T-helper 17 cell (primary cell): ENCODE measurements around the gene SYNDIG1. TPM values are rescaled to one million over a fixed set of nuclear protein-coding genes. Genes with fewer than 3 reads are reported as not detected.

Source experiments
- ATAC-seq: fragments of 150-1000 bp; cut with Tn5 transposase; 2 replicates; pipeline ENCODE4 v1.10.0; 2021; ENCODE audit warnings: mild to moderate bottlenecking, moderate library complexity
- DNase-seq, 3 donors: peaks; one replicate each; pipeline versions ENCODE4 v3.0.0 to v3.0.0-alpha.2; 2020 to 2021
- H3K9me3 ChIP-seq: one replicate; pipeline ENCODE4 v1.7.0; 2013; ENCODE audit warnings: low read length, mild to moderate bottlenecking; ENCODE audit not compliant: control insufficient read depth, poor library complexity, severe bottlenecking
- H3K27ac Mint-ChIP-seq: one replicate; pipeline ENCODE4 v1.8.0; 2022; ENCODE audit warnings: mild to moderate bottlenecking, moderate library complexity, mixed read lengths
- H3K27me3 Mint-ChIP-seq: one replicate; pipeline ENCODE4 v1.8.0; 2022; ENCODE audit warnings: mixed read lengths
- H3K36me3 Mint-ChIP-seq: one replicate; pipeline ENCODE4 v1.8.0; 2022; ENCODE audit warnings: low read depth, mixed read lengths
- H3K4me1 Mint-ChIP-seq: one replicate; pipeline ENCODE4 v1.8.0; 2022; ENCODE audit warnings: mild to moderate bottlenecking, mixed read lengths
- H3K4me3 Mint-ChIP-seq: one replicate; pipeline ENCODE4 v1.8.0; 2022; ENCODE audit warnings: mild to moderate bottlenecking, moderate library complexity, mixed read lengths
- total RNA-seq, 4 donors: library from RNA in 2 of 4; stranded (reverse) in 2 of 4; gene quantifications; one replicate each; pipeline ENCODE4 v1.2.3 and lab custom pipeline; 2022 to 2026

SYNDIG1 gene
- total RNA-seq, 2 donors from 2014 or later: not detected

GRCh38 chr20:24439737-24440387, 29.6 kb upstream of the SYNDIG1 start:
- H3K27ac Mint-ChIP-seq: no peak overlapping the region
- no peaks in the 10 kb centered on the region for H3K4me1 Mint-ChIP-seq
- ATAC-seq (no peak), DNase-seq (no peak)
- no peak overlapping the region for H3K4me3 Mint-ChIP-seq
- peaks cover 36% of the 10 kb centered on the region for H3K27me3 Mint-ChIP-seq
- no peaks in the 10 kb centered on the region for H3K9me3 ChIP-seq
- no peaks in the 10 kb centered on the region for H3K36me3 Mint-ChIP-seq

- no peak overlapping the region for H3K4me3 Mint-ChIP-seq
- H3K27me3 Mint-ChIP-seq: peaks cover 37% of the 10 kb centered on the region
Measured at GRCh38 chr20:24441661-24442060, 27.8 kb upstream of the SYNDIG1 start.

GRCh38 chr20:24442909-24443308, 26.5 kb upstream of the SYNDIG1 start:
- Mint-ChIP-seq H3K4me1 (peaks cover 1% of the 10 kb centered on the region), H3K27ac (no peak overlapping the region), H3K27me3 (peaks cover 40% of the 10 kb centered on the region), H3K36me3 (no peaks in the 10 kb centered on the region), H3K4me3 (no peak overlapping the region)
- ATAC-seq (no peak), DNase-seq (no peak)
- no peaks in the 10 kb centered on the region for H3K9me3 ChIP-seq

More at GRCh38 chr20:24441661-24442060, 27.8 kb upstream of the SYNDIG1 start:
- DNase-seq: no peak
- Mint-ChIP-seq H3K27ac (no peak overlapping the region), H3K4me1 (no peaks in the 10 kb centered on the region), H3K36me3 (no peaks in the 10 kb centered on the region)
- no peak for ATAC-seq
- no peaks in the 10 kb centered on the region for H3K9me3 ChIP-seq

- Mint-ChIP-seq H3K36me3 (no peaks in the 10 kb centered on the region), H3K27me3 (peaks cover 38% of the 10 kb centered on the region), H3K4me1 (peaks cover 3% of the 10 kb centered on the region), H3K27ac (no peak overlapping the region), H3K4me3 (no peak overlapping the region)
- no peak for DNase-seq
- no peaks in the 10 kb centered on the region for H3K9me3 ChIP-seq
- no peak for ATAC-seq
Measured at GRCh38 chr20:24443436-24443835, 26.0 kb upstream of the SYNDIG1 start.

GRCh38 chr20:24444526-24445190, 24.8 kb upstream of the SYNDIG1 start:
- no peak for ATAC-seq
- peaks cover 3% of the 10 kb centered on the region for H3K4me1 Mint-ChIP-seq
- H3K4me3 Mint-ChIP-seq: no peak overlapping the region
- no peaks in the 10 kb centered on the region for H3K36me3 Mint-ChIP-seq
- H3K9me3 ChIP-seq: no peaks in the 10 kb centered on the region
- no peak overlapping the region for H3K27ac Mint-ChIP-seq
- no peak for DNase-seq
- H3K27me3 Mint-ChIP-seq: peaks cover 38% of the 10 kb centered on the region

- no peaks in the 10 kb centered on the region for H3K9me3 ChIP-seq
- Mint-ChIP-seq H3K4me1 (peaks cover 3% of the 10 kb centered on the region), H3K27ac (no peak overlapping the region), H3K36me3 (no peaks in the 10 kb centered on the region), H3K27me3 (peaks cover 38% of the 10 kb centered on the region), H3K4me3 (no peak overlapping the region)
- no peak for ATAC-seq
- no peak for DNase-seq
Measured at GRCh38 chr20:24445510-24446170, 23.8 kb upstream of the SYNDIG1 start.

GRCh38 chr20:24446811-24447210, 22.6 kb upstream of the SYNDIG1 start:
- Mint-ChIP-seq H3K27ac (no peak overlapping the region), H3K4me3 (no peak overlapping the region), H3K4me1 (peaks cover 3% of the 10 kb centered on the region), H3K27me3 (peaks cover 32% of the 10 kb centered on the region), H3K36me3 (no peaks in the 10 kb centered on the region)
- no peaks in the 10 kb centered on the region for H3K9me3 ChIP-seq
- DNase-seq (no peak), ATAC-seq (no peak)

GRCh38 chr20:24448170-24448569, 21.3 kb upstream of the SYNDIG1 start:
- no peaks in the 10 kb centered on the region for H3K36me3 Mint-ChIP-seq
- H3K27me3 Mint-ChIP-seq: peaks cover 38% of the 10 kb centered on the region
- no peaks in the 10 kb centered on the region for H3K9me3 ChIP-seq
- H3K4me1 Mint-ChIP-seq: peaks cover 3% of the 10 kb centered on the region
- no peak for DNase-seq
- no peak for ATAC-seq
- H3K4me3 Mint-ChIP-seq: no peak overlapping the region
- H3K27ac Mint-ChIP-seq: no peak overlapping the region

- DNase-seq: no peak
- H3K36me3 Mint-ChIP-seq: no peaks in the 10 kb centered on the region
- H3K4me1 Mint-ChIP-seq: peaks cover 3% of the 10 kb centered on the region
- no peak overlapping the region for H3K4me3 Mint-ChIP-seq
- no peak for ATAC-seq
- H3K27me3 Mint-ChIP-seq: peaks cover 42% of the 10 kb centered on the region
- H3K9me3 ChIP-seq: no peaks in the 10 kb centered on the region
- no peak overlapping the region for H3K27ac Mint-ChIP-seq
Measured at GRCh38 chr20:24449026-24449720, 20.3 kb upstream of the SYNDIG1 start.

- Mint-ChIP-seq H3K4me3 (no peak overlapping the region), H3K27me3 (peaks cover 41% of the 10 kb centered on the region), H3K36me3 (no peaks in the 10 kb centered on the region), H3K27ac (no peak overlapping the region), H3K4me1 (peaks cover 3% of the 10 kb centered on the region)
- no peak for DNase-seq
- ATAC-seq: no peak
- no peaks in the 10 kb centered on the region for H3K9me3 ChIP-seq
Measured at GRCh38 chr20:24450177-24450576, 19.3 kb upstream of the SYNDIG1 start.

GRCh38 chr20:24450624-24451376, 18.6 kb upstream of the SYNDIG1 start:
- no peaks in the 10 kb centered on the region for H3K9me3 ChIP-seq
- Mint-ChIP-seq H3K27me3 (peaks cover 43% of the 10 kb centered on the region), H3K4me3 (no peak overlapping the region), H3K36me3 (no peaks in the 10 kb centered on the region), H3K4me1 (peaks cover 3% of the 10 kb centered on the region), H3K27ac (no peak overlapping the region)
- ATAC-seq (no peak), DNase-seq (no peak)

GRCh38 chr20:24451428-24451827, 18.0 kb upstream of the SYNDIG1 start:
- Mint-ChIP-seq H3K27ac (no peak overlapping the region), H3K4me1 (peaks cover 3% of the 10 kb centered on the region), H3K4me3 (no peak overlapping the region), H3K27me3 (peaks cover 49% of the 10 kb centered on the region), H3K36me3 (no peaks in the 10 kb centered on the region)
- no peak for ATAC-seq
- H3K9me3 ChIP-seq: no peaks in the 10 kb centered on the region
- DNase-seq: no peak

- no peak overlapping the region for H3K4me3 Mint-ChIP-seq
- no peak for ATAC-seq
- H3K27me3 Mint-ChIP-seq: peaks cover 51% of the 10 kb centered on the region
- DNase-seq: no peak
- no peak overlapping the region for H3K27ac Mint-ChIP-seq
- H3K36me3 Mint-ChIP-seq: no peaks in the 10 kb centered on the region
- no peaks in the 10 kb centered on the region for H3K9me3 ChIP-seq
- peaks cover 3% of the 10 kb centered on the region for H3K4me1 Mint-ChIP-seq
Measured at GRCh38 chr20:24452016-24452415, 17.4 kb upstream of the SYNDIG1 start.
